GM19099 (cell line): ENCODE results near the gene ADAMTS13.

Source experiments
- POLR2A ChIP-seq: IDR thresholded peaks from 3 replicates; pipeline ENCODE4 v1.6.1; 2011; ENCODE audit warnings: low read depth; ENCODE audit not compliant: insufficient read length; ENCODE audit errors: extremely low read depth

ADAMTS13 gene

DNA sequence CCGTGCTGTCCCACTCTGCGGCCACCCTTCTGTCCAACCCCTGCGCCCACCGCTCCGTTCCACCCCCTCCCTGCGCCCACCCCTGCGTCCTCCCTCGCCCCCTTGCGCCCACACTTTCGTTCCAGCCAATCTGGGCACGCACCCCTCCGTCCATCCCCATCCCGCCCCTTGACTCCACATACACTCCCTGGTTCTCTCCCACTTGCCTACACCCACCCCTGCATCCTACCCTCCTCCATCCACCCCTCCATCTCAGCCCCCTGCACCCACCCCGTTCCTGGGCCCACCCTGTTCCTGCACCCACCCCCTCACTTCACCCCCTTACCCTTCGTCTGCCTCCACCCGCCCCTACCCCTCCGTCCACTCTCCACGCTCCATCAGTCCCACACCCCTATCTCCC is 7.0 kb downstream of the ADAMTS13 start:
- TF ChIP-seq POLR2A: no peak

DNA sequence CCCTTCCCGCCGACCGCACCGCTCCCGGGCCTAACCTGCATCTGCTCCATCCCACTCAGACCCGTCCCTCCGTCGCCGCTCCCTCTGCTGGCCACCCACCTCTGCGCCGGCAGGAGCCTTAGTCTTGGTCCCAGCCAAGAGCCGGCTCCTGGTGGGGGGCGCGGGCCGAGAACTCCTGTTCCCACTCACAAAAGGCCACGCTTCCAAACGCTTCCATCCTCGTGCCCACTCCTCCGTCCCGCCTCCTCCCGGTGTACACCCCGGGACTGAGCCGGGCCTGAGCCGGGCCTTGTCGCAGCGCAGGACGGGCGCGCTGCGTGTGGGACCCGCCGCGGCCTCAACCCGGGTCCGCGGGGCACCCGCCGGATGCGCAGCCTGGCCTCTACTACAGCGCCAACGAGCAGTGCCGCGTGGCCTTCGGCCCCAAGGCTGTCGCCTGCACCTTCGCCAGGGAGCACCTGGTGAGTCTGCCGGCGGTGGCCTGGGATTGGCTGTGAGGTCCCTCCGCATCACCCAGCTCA is 7.5 kb downstream of the ADAMTS13 start:
- no peak for TF ChIP-seq POLR2A

DNA sequence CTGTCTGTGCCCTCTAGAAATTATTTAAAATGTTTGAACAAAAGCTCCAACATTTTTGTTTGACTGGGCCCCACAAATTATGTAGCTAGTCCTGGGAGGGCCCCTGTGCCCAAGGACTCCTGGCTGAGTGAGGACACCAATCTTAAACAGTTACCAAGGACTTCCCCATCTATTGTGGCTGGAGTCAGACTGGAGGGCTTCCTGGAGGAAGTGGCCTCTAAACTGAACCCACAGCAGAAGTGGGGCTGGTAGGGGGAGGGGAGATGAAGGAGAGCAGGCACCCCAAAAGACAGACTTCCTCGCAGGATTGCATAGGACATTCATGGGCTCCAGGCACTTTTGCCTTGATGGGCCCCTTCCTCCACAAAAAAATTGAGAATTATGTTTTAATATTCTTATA is 8.1 kb downstream of the ADAMTS13 start:
- no peak for TF ChIP-seq POLR2A

DNA sequence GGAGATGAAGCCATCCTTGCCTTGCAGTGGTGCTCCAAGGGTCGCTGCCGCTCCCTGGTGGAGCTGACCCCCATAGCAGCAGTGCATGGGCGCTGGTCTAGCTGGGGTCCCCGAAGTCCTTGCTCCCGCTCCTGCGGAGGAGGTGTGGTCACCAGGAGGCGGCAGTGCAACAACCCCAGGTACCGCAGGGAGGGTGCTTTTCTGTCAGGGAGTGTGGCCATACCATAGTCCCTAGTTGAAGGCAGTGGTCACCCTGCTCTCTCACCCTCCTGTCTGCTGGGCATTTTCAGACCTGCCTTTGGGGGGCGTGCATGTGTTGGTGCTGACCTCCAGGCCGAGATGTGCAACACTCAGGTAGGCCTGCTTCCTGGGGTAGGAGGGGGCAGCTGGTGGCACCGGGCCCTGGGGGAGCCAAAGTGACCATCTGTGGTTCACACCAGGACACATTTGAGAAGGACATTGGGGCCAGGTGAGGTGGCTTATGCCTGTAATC is 11.2 kb downstream of the ADAMTS13 start:
- no peak for TF ChIP-seq POLR2A

DNA sequence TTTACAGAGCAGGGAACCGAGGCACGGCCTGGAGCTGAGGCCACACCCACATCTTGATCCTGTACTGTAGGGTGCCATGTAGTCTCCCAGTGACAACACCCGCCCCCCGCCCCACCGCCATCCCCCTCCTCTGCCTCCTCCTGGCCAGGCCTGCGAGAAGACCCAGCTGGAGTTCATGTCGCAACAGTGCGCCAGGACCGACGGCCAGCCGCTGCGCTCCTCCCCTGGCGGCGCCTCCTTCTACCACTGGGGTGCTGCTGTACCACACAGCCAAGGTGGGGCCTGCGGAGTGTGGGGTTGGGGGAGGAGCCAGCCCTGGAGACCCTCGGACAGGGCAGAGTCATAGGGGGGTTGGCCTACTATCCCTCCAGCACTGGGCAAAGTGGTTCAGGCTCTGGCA is 14.5 kb downstream of the ADAMTS13 start:
- TF ChIP-seq POLR2A: no peak

DNA sequence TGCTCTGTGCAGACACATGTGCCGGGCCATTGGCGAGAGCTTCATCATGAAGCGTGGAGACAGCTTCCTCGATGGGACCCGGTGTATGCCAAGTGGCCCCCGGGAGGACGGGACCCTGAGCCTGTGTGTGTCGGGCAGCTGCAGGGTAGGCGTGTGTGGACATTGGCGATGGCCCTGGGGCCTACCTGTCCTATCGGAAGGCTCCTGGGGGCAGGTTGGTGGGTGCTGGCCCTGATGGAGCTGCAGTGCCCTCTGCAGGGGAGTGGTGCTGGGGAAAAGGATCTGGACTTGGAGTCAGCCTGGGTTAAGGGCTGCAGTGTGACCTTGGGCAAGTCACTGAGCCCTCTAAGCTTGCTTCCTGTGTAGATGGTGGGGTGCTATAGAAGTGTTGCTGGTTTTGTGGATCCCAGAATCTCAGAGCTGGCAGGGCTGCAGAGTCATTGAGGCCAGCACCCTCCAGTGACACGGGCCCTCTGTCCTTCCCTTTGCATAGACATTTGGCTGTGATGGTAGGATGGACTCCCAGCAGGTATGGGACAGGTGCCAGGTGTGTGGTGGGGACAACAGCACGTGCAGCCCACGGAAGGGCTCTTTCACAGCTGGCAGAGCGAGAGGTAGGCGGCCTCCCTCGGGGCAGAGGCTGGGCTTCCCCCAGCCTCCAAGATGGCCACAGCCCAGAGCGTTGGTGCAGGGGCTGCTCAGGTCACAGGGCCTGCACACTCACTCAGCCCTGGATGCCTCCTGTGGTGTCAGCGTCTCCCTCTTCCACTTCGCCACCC is 15.8 kb downstream of the ADAMTS13 start:
- TF ChIP-seq POLR2A: no peak

DNA sequence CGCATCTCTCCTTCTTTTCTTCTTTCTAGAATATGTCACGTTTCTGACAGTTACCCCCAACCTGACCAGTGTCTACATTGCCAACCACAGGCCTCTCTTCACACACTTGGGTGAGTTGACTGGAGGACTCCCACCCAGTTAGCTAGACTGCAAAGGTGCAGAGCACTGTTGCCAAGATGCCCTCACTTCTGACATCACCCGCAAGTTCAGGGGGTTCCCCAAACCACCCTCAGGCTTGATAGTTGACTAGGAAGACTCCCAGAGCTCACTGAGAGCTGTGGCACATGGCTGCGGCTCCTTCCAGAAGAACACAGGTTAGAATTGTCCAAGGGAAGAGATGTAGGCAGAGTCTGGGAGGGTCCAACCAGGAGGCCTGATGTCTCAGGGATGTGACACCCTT is 17.2 kb downstream of the ADAMTS13 start:
- TF ChIP-seq POLR2A: no peak

DNA sequence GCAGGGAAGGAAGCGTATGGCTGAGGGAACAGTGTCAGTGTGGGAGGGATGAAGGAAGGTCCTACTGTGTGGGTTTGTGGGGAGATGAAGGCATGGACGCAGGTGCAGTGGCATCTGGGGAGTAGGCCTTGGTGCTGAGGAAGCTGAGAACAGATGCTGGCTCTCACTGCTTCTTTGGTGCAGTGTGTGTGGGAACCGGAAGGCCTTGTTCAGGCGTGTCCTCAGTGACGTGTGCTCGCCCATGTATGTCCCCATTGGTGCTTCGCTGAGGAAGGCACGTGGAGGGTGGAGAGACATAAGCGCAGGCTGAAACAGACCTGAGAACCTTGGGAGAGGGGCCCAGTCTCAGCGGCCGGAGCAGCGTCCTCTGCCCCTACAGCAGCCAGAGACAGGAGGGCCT is 18.7 kb downstream of the ADAMTS13 start:
- peak; percentile 38 for TF ChIP-seq POLR2A

DNA sequence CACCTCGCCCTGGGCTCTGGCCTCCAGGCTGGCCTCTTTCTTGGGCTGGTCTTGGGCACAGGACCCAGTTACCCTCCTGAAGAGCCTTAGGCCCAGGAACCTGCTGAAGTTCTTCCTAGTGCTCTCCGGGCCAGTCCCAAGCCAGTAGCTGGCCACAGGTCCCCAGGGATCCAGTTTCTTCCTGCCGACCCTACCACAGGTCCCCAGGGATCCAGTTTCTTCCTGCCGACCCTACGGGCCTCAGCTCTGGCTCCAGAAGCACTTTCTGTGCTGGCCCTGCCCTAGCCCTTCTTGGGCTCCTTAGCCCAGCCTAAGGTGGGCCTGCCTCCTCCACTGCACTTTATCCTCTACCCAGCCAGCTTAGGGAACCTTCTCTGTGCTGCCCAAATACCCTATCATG is 19.4 kb downstream of the ADAMTS13 start:
- TF ChIP-seq POLR2A: no peak

DNA sequence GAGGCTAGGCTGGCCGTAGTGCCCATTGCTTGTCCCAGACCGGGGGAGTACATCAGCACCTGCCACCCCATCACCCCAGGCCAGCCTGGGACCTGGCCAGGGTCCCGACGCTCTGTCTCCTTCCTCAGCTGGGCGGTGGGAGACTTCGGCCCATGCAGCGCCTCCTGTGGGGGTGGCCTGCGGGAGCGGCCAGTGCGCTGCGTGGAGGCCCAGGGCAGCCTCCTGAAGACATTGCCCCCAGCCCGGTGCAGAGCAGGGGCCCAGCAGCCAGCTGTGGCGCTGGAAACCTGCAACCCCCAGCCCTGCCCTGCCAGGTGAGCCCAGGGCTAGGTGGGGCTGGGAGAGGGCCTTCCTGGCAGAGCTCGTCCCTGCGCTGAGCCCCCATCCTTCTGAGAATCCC is 21.1 kb downstream of the ADAMTS13 start:
- TF ChIP-seq POLR2A: no peak

DNA sequence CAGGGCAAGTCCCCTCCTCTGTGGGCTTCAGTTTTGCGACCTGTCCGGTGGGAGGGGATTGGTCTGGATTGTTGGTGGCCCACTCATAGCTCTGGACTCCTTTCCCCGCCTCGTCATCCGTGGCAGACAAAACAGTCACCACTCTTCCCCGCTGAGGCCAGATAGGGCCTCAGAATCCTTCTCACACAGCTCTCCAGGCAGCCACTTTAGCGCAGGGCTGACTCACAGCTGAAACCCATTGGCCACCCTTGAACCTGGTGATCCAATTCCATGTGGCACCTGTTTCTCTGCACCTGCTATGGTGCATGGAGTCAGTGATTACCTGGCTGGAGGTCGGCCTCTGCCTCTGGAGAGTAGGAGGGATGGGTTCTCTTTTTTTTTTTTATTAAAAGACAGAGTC is 21.8 kb downstream of the ADAMTS13 start:
- TF ChIP-seq POLR2A: no peak

DNA sequence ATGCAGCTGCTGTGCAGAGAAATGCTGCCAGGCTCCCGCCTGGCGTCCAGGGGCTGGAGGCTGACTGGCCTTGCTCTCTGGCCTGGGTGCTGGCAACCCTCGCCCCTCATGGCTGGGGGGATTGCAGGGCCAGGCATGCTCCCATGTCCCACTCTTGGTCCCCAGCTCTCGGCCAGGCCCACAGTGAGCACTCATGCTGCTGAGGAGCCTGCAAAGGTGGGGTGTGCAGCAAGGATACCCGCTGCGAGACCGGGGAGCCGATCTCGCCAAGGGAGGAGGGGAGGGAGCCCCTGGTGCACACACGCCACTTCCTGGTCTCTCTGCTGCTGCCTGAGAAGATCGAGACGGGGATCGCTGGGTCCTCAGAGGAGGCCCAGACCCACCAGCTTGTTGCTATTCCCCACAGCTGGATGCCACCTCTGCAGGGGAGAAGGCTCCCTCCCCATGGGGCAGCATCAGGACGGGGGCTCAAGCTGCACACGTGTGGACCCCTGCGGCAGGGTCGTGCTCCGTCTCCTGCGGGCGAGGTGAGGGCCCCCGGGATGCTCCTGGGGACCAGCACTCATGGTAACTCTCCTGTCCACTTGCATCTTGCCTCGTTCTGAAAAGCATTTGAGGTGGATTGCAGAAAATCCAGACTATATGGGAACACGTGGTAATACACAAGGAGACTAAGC is 23.3 kb downstream of the ADAMTS13 start:
- no peak for TF ChIP-seq POLR2A

DNA sequence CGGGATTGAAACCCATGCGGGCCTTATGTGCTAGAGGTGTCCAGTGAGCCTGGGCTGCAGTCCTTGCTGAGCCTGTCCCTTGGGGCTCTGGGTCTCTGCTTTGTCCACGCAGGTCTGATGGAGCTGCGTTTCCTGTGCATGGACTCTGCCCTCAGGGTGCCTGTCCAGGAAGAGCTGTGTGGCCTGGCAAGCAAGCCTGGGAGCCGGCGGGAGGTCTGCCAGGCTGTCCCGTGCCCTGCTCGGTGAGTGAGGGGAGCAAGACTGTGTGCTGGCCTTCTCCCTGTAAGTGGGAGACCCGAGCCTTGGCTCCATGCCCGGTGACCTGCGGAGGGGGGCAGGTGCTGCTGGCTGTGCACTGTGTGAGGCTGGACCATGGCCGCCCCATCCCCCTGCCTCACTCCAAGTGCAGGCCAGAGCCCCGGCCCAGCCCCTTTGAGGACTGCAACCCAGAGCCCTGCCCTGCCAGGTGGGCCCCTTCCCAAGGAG is 26.4 kb downstream of the ADAMTS13 start:
- no peak for TF ChIP-seq POLR2A

DNA sequence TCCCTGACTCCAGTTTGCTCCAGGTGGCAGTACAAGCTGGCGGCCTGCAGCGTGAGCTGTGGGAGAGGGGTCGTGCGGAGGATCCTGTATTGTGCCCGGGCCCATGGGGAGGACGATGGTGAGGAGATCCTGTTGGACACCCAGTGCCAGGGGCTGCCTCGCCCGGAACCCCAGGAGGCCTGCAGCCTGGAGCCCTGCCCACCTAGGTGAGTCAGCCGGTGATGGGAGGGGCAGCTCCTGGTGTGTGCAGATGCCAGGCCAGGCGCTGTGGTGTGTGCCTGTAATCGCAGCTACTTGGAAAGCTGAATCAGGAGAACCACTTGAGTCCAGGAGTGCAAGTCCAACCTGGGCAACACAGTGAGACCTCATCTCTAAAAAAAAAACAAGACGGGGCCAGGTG is 27.6 kb downstream of the ADAMTS13 start:
- TF ChIP-seq POLR2A: no peak

DNA sequence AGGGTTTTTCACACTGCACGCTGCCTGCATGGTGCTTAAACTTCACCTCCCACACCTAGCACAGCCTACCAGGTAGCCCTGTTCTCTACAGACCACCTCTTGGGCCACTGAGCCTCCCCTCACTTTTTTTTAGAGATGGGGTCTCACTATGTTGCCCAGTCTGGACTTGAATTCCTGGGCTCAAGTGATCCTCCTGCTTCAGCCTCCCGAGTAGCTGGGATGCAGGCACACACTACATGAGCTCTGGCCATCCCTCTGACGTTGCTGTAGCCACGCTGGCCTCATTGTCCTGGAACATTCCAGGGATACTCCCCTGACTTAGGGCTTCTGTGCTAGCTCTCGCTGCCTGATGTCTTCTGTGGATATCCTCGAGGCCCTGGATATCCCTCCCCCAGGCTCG is 30.4 kb downstream of the ADAMTS13 start:
- TF ChIP-seq POLR2A: no peak

DNA sequence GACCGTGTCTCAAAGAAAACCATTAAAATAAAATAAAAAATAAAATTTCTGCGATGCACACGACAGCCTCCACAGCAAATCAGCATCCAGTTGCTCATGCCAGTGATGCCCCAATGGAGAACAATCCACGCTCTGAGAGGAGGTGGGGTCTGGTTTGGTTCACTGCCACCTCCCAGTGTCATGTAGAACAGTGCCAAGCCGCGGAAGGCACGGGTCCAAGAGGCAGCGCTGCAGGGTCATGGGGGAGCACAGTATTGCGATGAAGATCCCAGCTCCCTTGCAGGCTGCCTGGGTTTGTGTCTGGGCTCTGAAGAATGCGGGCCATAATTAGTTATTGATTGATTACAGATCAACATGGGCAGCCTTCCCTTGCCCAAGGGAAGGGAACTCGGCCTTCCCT is 31.5 kb downstream of the ADAMTS13 start:
- no peak for TF ChIP-seq POLR2A
